ENCODE measurements around the gene CAMSAP2.

GRCh38 chr1:200899015-200899386 lies 160.3 kb downstream of the CAMSAP2 start:
- TF ChIP-seq EZH2phosphoT487 (IDR thresholded peaks at IDR 0.05; ENCODE audit: borderline replicate concordance) (no peak), CTCF (conservative IDR thresholded peaks at IDR 0.05; ENCODE audit: low read length) (no peak)

All from Loucy (cell line).